Measurements from ENCODE around the gene PECR.
A peak's percentile ranks its signal among the peaks of the same experiment; 100 is the strongest.

Gene PECR

GRCh38 chr2:216081487-216082116, at the start of gene PECR, which contains the start of gene TMEM169:
Gene PECR, minus strand, starts transcription at chr2:216081809. Its CDS starts 68 bp downstream, at chr2:216081741.
Gene TMEM169, plus strand, starts transcription at chr2:216081919. Its CDS starts 14,045 bp downstream, at chr2:216095964.
- no peak for FAIRE-seq
- DNase-seq (ENCODE audit: low spot score) = peak; percentile 46

GRCh38 chr2:216130346-216130971, 48.9 kb upstream of the PECR start:
- no peak for DNase-seq (ENCODE audit: low spot score)
- no peak for FAIRE-seq

GRCh38 chr2:216126943-216127342, 45.3 kb upstream of the PECR start:
- DNase-seq (ENCODE audit: low spot score) (no peak), FAIRE-seq (no peak)

- DNase-seq (ENCODE audit: low spot score) (no peak), FAIRE-seq (no peak)
Measured at GRCh38 chr2:216121255-216121654, 39.6 kb upstream of the PECR start.

- no peak for DNase-seq (ENCODE audit: low spot score)
- FAIRE-seq = no peak
Measured at GRCh38 chr2:216119986-216120385, 38.4 kb upstream of the PECR start.

- no peak for DNase-seq (ENCODE audit: low spot score)
Measured at GRCh38 chr2:216119146-216119545, 37.5 kb upstream of the PECR start.

GRCh38 chr2:216118474-216118873, 36.9 kb upstream of the PECR start:
- no peak for DNase-seq (ENCODE audit: low spot score)
- no peak for FAIRE-seq

More at GRCh38 chr2:216119146-216119545, 37.5 kb upstream of the PECR start:
- no peak for FAIRE-seq

GRCh38 chr2:216117561-216118340, 36.1 kb upstream of the PECR start:
- FAIRE-seq (no peak), DNase-seq (ENCODE audit: low spot score) (no peak)

- no peak for FAIRE-seq
Measured at GRCh38 chr2:216116418-216116817, 34.8 kb upstream of the PECR start.

GRCh38 chr2:216114714-216115531, 33.3 kb upstream of the PECR start:
- FAIRE-seq (peak; percentile 92), DNase-seq (ENCODE audit: low spot score) (peak; percentile 98)

More at GRCh38 chr2:216116418-216116817, 34.8 kb upstream of the PECR start:
- DNase-seq (ENCODE audit: low spot score) = no peak

GRCh38 chr2:216114382-216114713, 32.7 kb upstream of the PECR start:
- DNase-seq (ENCODE audit: low spot score) (no peak), FAIRE-seq (no peak)

GRCh38 chr2:216113572-216113971, 32.0 kb upstream of the PECR start:
- DNase-seq (ENCODE audit: low spot score) (no peak), FAIRE-seq (no peak)

- FAIRE-seq = no peak
- DNase-seq (ENCODE audit: low spot score) = no peak
Measured at GRCh38 chr2:216112926-216113325, 31.3 kb upstream of the PECR start.

- FAIRE-seq (no peak), DNase-seq (ENCODE audit: low spot score) (no peak)
Measured at GRCh38 chr2:216111122-216111521, 29.5 kb upstream of the PECR start.

- DNase-seq (ENCODE audit: low spot score) = no peak
- no peak for FAIRE-seq
Measured at GRCh38 chr2:216110620-216111019, 29.0 kb upstream of the PECR start.

GRCh38 chr2:216109962-216110614, 28.5 kb upstream of the PECR start:
- no peak for FAIRE-seq

GRCh38 chr2:216108967-216109921, 27.6 kb upstream of the PECR start, which contains the start of gene XRCC5:
Gene XRCC5, plus strand, starts transcription at chr2:216109348. Its CDS starts 89 bp downstream, at chr2:216109437.
- peak; percentile 81 for FAIRE-seq
- peak; percentile 93 for DNase-seq (ENCODE audit: low spot score)

More at GRCh38 chr2:216109962-216110614, 28.5 kb upstream of the PECR start:
- DNase-seq (ENCODE audit: low spot score) = no peak

- FAIRE-seq = no peak
- no peak for DNase-seq (ENCODE audit: low spot score)
Measured at GRCh38 chr2:216108310-216108966, 26.8 kb upstream of the PECR start.

- FAIRE-seq = no peak
- DNase-seq (ENCODE audit: low spot score) = no peak
Measured at GRCh38 chr2:216107760-216108159, 26.2 kb upstream of the PECR start.

Measured in RCC 7860 (cell line).